Urinary bladder (tissue), 4 donors: Measurements from ENCODE around the gene PAK3. TPM values are rescaled to one million over a fixed set of nuclear protein-coding genes. Genes with fewer than 3 reads are reported as not detected.

Experiments used
- DNase-seq: peaks from one replicate; pipeline ENCODE4 v3.0.0-alpha.2; 2015; ENCODE audit errors: extremely low spot score
- H3K27ac ChIP-seq: one replicate; pipeline ENCODE4 v1.5.1; 2013; ENCODE audit warnings: low read depth, mild to moderate bottlenecking, moderate library complexity
- H3K36me3 ChIP-seq: one replicate; pipeline ENCODE4 v1.6.1; 2013; ENCODE audit warnings: mild to moderate bottlenecking, moderate library complexity; ENCODE audit not compliant: insufficient read depth
- H3K4me1 ChIP-seq: one replicate; pipeline ENCODE4 v1.6.1; 2013; ENCODE audit warnings: mild to moderate bottlenecking, moderate library complexity; ENCODE audit not compliant: insufficient read depth
- H3K4me3 ChIP-seq: one replicate; pipeline ENCODE4 v1.5.1; 2013; ENCODE audit warnings: low read depth, low read length
- WGBS: extraction: QIAGEN DNeasy Blood & Tissue Kit; methylation state at CpG from one replicate; pipeline ENCODE4 v1.1.7; 2013; 5-methylcytosine and 5-hydroxymethylcytosine counted together
- polyA plus RNA-seq: library from polyadenylated mRNA; stranded (reverse); fragments of 200-250 nt; gene quantifications from one replicate; pipeline ENCODE4 v1.2.3, GENCODE V29; 2013
- small RNA-seq: library from RNA; depleted of rRNA; stranded (forward); fragments of <200 nt; gene quantifications from one replicate; pipeline ENCODE3, GENCODE V24; 2014
- total RNA-seq: library from RNA; depleted of rRNA; stranded (reverse); fragments of >200 nt; gene quantifications from one replicate; pipeline ENCODE4 v1.2.3, GENCODE V29; 2014
- donor health status: healthy with polysubstance abuse.
- donor health status: healthy.

The PAK3 gene
- total and polyA plus RNA-seq, 2 donors, result 0.33 to 6.9 TPM

GRCh38 chrX:111254896-111255693 is 159.1 kb downstream of the PAK3 start:
- WGBS, result 83% methylated on average over 7 of the region's 7 CpGs
- H3K4me1 ChIP-seq, result no peaks in the 10 kb centered on the region
- DNase-seq, result no peak
- H3K27ac ChIP-seq, result no peak overlapping the region
- no peak overlapping the region for H3K4me3 ChIP-seq
- H3K36me3 ChIP-seq, result no peaks in the 10 kb centered on the region

GRCh38 chrX:111257733-111258132 is 161.7 kb downstream of the PAK3 start:
- 63% methylated on average over 3 of the region's 3 CpGs for WGBS
- Histone ChIP-seq H3K27ac (no peak overlapping the region), H3K4me1 (no peaks in the 10 kb centered on the region), H3K36me3 (no peaks in the 10 kb centered on the region), H3K4me3 (no peak overlapping the region)
- DNase-seq, result no peak

DNA sequence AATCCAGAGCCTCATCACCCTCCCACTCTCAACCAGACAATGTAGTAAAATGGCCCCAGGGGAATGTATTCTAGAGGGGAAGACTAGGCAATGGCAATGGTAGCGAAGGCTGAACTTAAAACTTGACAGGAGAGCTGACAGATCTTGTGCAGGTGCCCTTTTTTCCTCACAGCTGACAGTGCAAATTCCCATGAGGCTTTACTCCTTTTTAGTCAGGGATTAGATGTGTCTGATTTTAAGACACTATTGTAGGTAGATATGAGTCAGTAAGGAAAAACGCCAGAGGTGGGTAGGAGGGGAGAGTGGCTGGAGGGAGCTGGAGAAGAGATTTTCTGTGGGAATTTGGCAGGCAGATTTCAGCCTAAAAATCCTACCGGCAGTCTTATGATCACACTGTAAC is 163.6 kb downstream of the PAK3 start:
- 59% methylated on average over 3 of the region's 3 CpGs for WGBS
- H3K27ac ChIP-seq, result no peak overlapping the region
- no peaks in the 10 kb centered on the region for H3K36me3 ChIP-seq
- no peaks in the 10 kb centered on the region for H3K4me1 ChIP-seq
- DNase-seq, result no peak
- H3K4me3 ChIP-seq, result no peak overlapping the region

- Histone ChIP-seq H3K4me3 (no peak overlapping the region), H3K36me3 (no peaks in the 10 kb centered on the region), H3K27ac (no peak overlapping the region), H3K4me1 (no peaks in the 10 kb centered on the region)
- DNase-seq, result no peak
- WGBS, result 89% methylated on average over 3 of the region's 3 CpGs
These were observed 164.5 kb downstream of the PAK3 start for GRCh38 chrX:111260451-111260850.

DNA sequence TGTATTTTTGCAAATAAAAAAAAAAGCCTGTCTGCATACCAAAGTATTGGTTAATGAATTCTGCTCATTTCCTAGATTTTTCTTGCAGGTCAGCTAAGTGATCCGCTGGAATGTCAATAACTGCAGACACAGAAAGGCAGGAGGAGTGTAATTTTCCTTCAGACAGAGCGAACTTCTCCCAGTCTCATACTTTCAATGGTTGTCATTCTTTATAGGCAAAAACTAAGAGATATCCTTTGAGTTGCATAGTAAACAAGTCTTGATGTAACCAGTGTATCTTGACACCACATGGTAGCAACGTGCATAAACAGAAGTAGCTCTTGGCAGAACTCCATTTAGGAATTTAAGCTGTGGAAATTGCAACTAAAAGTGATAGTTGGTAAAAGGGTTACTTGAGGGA is 166.1 kb downstream of the PAK3 start:
- H3K4me1 ChIP-seq, result no peaks in the 10 kb centered on the region
- no peak for DNase-seq
- no peak overlapping the region for H3K27ac ChIP-seq
- no peak overlapping the region for H3K4me3 ChIP-seq
- 59% methylated on average over 3 of the region's 3 CpGs for whole genome bisulfite sequencing
- no peaks in the 10 kb centered on the region for H3K36me3 ChIP-seq

GRCh38 chrX:111264385-111264784 is 168.4 kb downstream of the PAK3 start:
- Histone ChIP-seq H3K4me1 (no peaks in the 10 kb centered on the region), H3K27ac (no peak overlapping the region), H3K4me3 (no peak overlapping the region), H3K36me3 (no peaks in the 10 kb centered on the region)
- DNase-seq, result no peak
- WGBS, result 56% methylated on average over 2 of the region's 2 CpGs

DNA sequence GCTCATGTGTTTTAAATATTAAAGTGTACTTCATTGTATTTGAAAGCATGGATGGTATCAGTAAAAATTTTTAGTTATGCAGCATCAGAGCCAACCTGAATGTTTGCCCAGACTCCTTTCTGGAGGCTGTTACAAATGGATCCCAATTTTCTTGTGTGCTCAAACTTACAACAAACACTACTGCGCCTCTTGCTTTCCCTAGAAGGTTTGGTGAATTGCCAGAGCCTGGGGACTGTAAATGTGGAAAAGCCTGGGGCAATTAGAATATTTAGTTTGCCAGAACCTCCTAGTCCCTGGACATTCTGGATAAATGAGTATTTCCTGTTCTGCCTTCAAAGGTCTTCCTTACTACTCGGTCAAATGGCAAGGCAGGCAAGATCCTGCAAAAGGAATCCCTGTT is 169.5 kb downstream of the PAK3 start:
- DNase-seq, result no peak
- WGBS, result 63% methylated on average over 2 of the region's 2 CpGs
- no peaks in the 10 kb centered on the region for H3K4me1 ChIP-seq
- no peaks in the 10 kb centered on the region for H3K36me3 ChIP-seq
- no peak overlapping the region for H3K27ac ChIP-seq
- no peak overlapping the region for H3K4me3 ChIP-seq

DNA sequence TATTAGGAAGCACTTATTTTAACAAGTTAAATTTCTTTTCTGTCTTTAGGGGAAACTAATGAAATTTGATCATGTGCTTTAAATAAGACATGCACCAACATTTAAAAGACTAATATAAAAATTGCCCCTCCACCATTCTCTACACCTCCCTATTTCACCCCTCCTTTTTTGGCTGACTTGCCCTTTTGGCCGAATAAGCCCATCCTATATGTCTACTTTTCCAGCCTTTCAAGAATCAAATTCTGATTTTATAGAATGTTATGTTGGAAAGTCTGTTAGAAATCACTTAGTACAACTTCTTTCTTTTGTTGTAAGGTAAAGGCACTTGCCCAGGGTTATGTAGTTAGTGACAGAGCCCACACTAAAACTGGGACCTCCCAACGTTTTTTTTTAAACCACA is 172.5 kb downstream of the PAK3 start:
- Histone ChIP-seq H3K4me3 (no peak overlapping the region), H3K27ac (no peak overlapping the region), H3K4me1 (no peaks in the 10 kb centered on the region), H3K36me3 (no peaks in the 10 kb centered on the region)
- 33% methylated on average over 2 of the region's 2 CpGs for WGBS
- DNase-seq, result no peak

DNA sequence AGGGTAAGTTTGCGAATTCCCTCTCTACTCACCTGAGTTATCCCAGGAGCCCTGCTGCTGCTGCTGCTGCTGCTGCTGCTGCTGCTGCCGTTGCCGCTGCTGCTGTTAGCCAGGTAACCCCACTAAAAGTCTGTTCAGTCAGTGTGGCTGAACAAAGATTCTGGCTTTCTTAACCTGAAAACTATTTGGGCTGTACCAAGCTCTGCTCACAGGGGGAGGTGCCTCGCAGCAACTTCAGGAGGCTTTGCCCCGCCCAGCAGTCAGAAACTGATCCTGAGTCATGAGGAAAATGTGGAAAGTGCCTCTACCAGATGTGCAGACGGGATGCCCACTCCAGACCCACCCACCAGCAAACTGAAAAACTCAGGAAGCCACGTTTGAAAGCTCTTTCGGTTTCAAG is 174.3 kb downstream of the PAK3 start, which contains the start of gene CAPN6:
CAPN6 (minus strand) TSS at position 145 of the 400 bp plus-strand sequence. CDS start 6,547 bp downstream, outside the sequence.
- Histone ChIP-seq H3K4me3 (no peak within 1 kb of the TSS), H3K36me3 (no peaks in the 10 kb centered on the region), H3K27ac (no peak within 1 kb of the TSS), H3K4me1 (no peaks in the 10 kb centered on the region)
- DNase-seq, result peak; percentile 8
- 37% methylated on average over 8 of the region's 8 CpGs for whole genome bisulfite sequencing

Small RNA genes lying within 50 kb of the gene (small RNA-seq; reads per million reads assigned to genes)
- not detected for gene FCF1P4

Other genes starting within 250 kb of the PAK3 start
- gene CAPN6, start 174.3 kb downstream of the PAK3 start, total RNA-seq, result 52.4 TPM
- 0.54 TPM for gene CAPN6, start 174.3 kb downstream of the PAK3 start, polyA plus RNA-seq